WTC11 (cell line): ENCODE measurements around the gene MAML3. TPM values are rescaled to one million over a fixed set of nuclear protein-coding genes. Genes with fewer than 3 reads are reported as not detected.

Source experiments
- ATAC-seq: fragments of 200-7000 bp; cut with Tn5 transposase; 2 replicates; pipeline ENCODE4 v1.10.0; 2021; ENCODE audit warnings: mild to moderate bottlenecking, moderate library complexity
- CTCF ChIA-PET: fragments of 300-600 bp; sonication (Branson Sonifier 250); formaldehyde crosslinking; loops from one replicate; lab custom pipeline; 2021; ENCODE audit warnings: antibody characterized with exemption; lab: Charles Lee
- POLR2A ChIA-PET: fragments of 350-600 bp; sonication (Branson Sonifier 250); formaldehyde crosslinking; loops from one replicate; lab custom pipeline; 2021; ENCODE audit warnings: antibody characterized with exemption; lab: Charles Lee
- DNase-seq: peaks from one replicate; pipeline ENCODE4 v3.0.0; 2021; ENCODE audit warnings: low spot score
- H3K27ac Mint-ChIP-seq: 2 replicates; pipeline ENCODE4 v1.8.0; 2021; ENCODE audit warnings: mixed read lengths
- H3K27me3 Mint-ChIP-seq: 2 replicates; pipeline ENCODE4 v1.8.0; 2021; ENCODE audit warnings: low read depth, mild to moderate bottlenecking, moderate library complexity, mixed read lengths
- H3K36me3 Mint-ChIP-seq: 2 replicates; pipeline ENCODE4 v1.8.0; 2021; ENCODE audit warnings: mixed read lengths
- H3K4me1 Mint-ChIP-seq: 2 replicates; pipeline ENCODE4 v1.8.0; 2022; ENCODE audit warnings: mixed read lengths
- H3K4me3 Mint-ChIP-seq: 2 replicates; pipeline ENCODE4 v1.8.0; 2021; ENCODE audit warnings: mild to moderate bottlenecking, moderate library complexity, mixed read lengths
- H3K9me3 Mint-ChIP-seq: 2 replicates; pipeline ENCODE4 v1.8.0; 2021; ENCODE audit warnings: mixed read lengths
- CREB1 ChIP-seq: sonication (generic); formaldehyde crosslinking; IDR thresholded peaks from 2 replicates; pipeline ENCODE4 v1.8.0; 2023; ENCODE audit warnings: mild to moderate bottlenecking, missing genetic modification reagents
- ELF4 ChIP-seq: sonication (generic); formaldehyde crosslinking; IDR thresholded peaks from 2 replicates; pipeline ENCODE4 v1.8.1; 2022; ENCODE audit warnings: low read depth, mild to moderate bottlenecking, moderate library complexity, missing genetic modification reagents
- FOXP1 ChIP-seq: sonication (generic); formaldehyde crosslinking; IDR thresholded peaks from 2 replicates; pipeline ENCODE4 v1.8.0; 2022; ENCODE audit warnings: missing genetic modification reagents, mild to moderate bottlenecking, moderate library complexity, borderline replicate concordance
- GRHL2 ChIP-seq: fragments of 250-450 bp; sonication (Bioruptor Pico); IDR thresholded peaks from 2 replicates; pipeline ENCODE4 v1.8.0; 2022; ENCODE audit warnings: mild to moderate bottlenecking, moderate library complexity; ENCODE audit not compliant: insufficient replicate concordance, severe bottlenecking
- JAZF1 ChIP-seq: fragments of 250-450 bp; sonication (Bioruptor Pico); IDR thresholded peaks from 2 replicates; pipeline ENCODE4 v1.9.0; 2021; ENCODE audit warnings: moderate library complexity, mild to moderate bottlenecking, inconsistent platforms
- MXD4 ChIP-seq: fragments of 250-450 bp; sonication (Bioruptor Pico); IDR thresholded peaks from 2 replicates; pipeline ENCODE4 v1.8.0; 2021; ENCODE audit warnings: mild to moderate bottlenecking, moderate library complexity, borderline replicate concordance
- MYBL2 ChIP-seq: sonication (generic); formaldehyde crosslinking; IDR thresholded peaks from 2 replicates; pipeline ENCODE4 v1.8.1; 2023; ENCODE audit warnings: mild to moderate bottlenecking, moderate library complexity, missing genetic modification reagents
- NFE2L1 ChIP-seq: sonication (generic); formaldehyde crosslinking; IDR thresholded peaks from 2 replicates; pipeline ENCODE4 v1.8.1; 2023; ENCODE audit warnings: missing genetic modification reagents
- PRRX2 ChIP-seq: fragments of 250-450 bp; sonication (Bioruptor Pico); IDR thresholded peaks from 2 replicates; pipeline ENCODE4 v1.8.0; 2021; ENCODE audit warnings: mild to moderate bottlenecking
- SMAD3 ChIP-seq: sonication (generic); formaldehyde crosslinking; IDR thresholded peaks from 2 replicates; pipeline ENCODE4 v1.8.0; 2022; ENCODE audit warnings: missing genetic modification reagents, mild to moderate bottlenecking, borderline replicate concordance
- TEAD4 ChIP-seq: sonication (generic); formaldehyde crosslinking; IDR thresholded peaks from 2 replicates; pipeline ENCODE4 v1.8.0; 2022; ENCODE audit warnings: mild to moderate bottlenecking, missing genetic modification reagents
- TP53 ChIP-seq: sonication (generic); formaldehyde crosslinking; IDR thresholded peaks from 2 replicates; pipeline ENCODE4 v1.8.1; 2023; ENCODE audit warnings: mild to moderate bottlenecking, missing genetic modification reagents
- ZNF138 ChIP-seq: sonication (generic); formaldehyde crosslinking; conservative IDR thresholded peaks from 2 replicates; pipeline ENCODE4 v1.8.1; 2022; ENCODE audit warnings: mild to moderate bottlenecking, moderate library complexity, missing genetic modification reagents
- ZNF232 ChIP-seq: sonication (generic); formaldehyde crosslinking; IDR thresholded peaks from 2 replicates; pipeline ENCODE4 v1.8.0; 2022; ENCODE audit warnings: mild to moderate bottlenecking, missing genetic modification reagents
- ZNF317 ChIP-seq: sonication (generic); formaldehyde crosslinking; IDR thresholded peaks from 2 replicates; pipeline ENCODE4 v1.8.1; 2023; ENCODE audit warnings: low read depth, mild to moderate bottlenecking, moderate library complexity, missing genetic modification reagents, borderline replicate concordance
- total RNA-seq: library from RNA; stranded (reverse); gene quantifications from 3 replicates; pipeline ENCODE4 v1.2.3, GENCODE V29; 2021
- TF ChIP-seq, protein P1 (sequence below): sonication (generic); formaldehyde crosslinking; IDR thresholded peaks from 2 replicates; pipeline ENCODE4 v1.8.0; 2022; ENCODE audit warnings: missing genetic modification reagents
- TF ChIP-seq, protein P2 (sequence below): sonication (generic); formaldehyde crosslinking; IDR thresholded peaks from 2 replicates; pipeline ENCODE4 v1.8.0; 2022; ENCODE audit warnings: mild to moderate bottlenecking, missing genetic modification reagents
- TF ChIP-seq, protein P3 (sequence below): sonication (generic); formaldehyde crosslinking; IDR thresholded peaks from 2 replicates; pipeline ENCODE4 v1.8.1; 2022; ENCODE audit warnings: low read depth, missing genetic modification reagents, borderline replicate concordance
- TF ChIP-seq, protein P4 (sequence below): sonication (generic); formaldehyde crosslinking; IDR thresholded peaks from 2 replicates; pipeline ENCODE4 v1.8.0; 2023; ENCODE audit warnings: missing genetic modification reagents, mild to moderate bottlenecking, borderline replicate concordance
- TF ChIP-seq, protein P5 (sequence below): sonication (generic); formaldehyde crosslinking; IDR thresholded peaks from 2 replicates; pipeline ENCODE4 v1.8.0; 2022; ENCODE audit warnings: mild to moderate bottlenecking, missing genetic modification reagents
- TF ChIP-seq, protein P6 (sequence below): fragments of 200-600 bp; IDR thresholded peaks from 2 replicates; pipeline ENCODE4 v1.8.0; 2022; ENCODE audit warnings: antibody characterized with exemption

Gene MAML3
- total RNA-seq, 1 experiment from 2014 or later: 7.4 TPM

DNA sequence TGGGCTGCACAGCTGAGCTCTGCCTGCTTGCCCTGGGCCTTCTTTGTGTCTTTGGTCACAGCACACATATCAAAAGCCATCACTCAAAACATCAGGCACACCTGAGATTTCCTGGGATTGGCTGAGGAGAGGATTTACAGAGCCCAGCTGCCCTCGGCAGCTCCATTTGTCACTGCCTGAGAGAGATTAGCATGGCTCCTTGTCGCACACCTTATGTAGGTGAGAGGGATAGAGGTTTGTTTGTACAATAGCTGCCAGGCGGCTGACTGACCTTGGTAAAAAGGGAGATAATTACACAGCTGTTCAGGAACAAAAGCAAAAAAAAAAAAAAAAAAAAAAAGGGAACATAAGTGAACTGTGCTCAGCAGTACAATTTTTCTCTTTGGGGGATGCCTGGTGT is 425.1 kb downstream of the MAML3 start (continued):
- TF ChIP-seq, protein P1, sequence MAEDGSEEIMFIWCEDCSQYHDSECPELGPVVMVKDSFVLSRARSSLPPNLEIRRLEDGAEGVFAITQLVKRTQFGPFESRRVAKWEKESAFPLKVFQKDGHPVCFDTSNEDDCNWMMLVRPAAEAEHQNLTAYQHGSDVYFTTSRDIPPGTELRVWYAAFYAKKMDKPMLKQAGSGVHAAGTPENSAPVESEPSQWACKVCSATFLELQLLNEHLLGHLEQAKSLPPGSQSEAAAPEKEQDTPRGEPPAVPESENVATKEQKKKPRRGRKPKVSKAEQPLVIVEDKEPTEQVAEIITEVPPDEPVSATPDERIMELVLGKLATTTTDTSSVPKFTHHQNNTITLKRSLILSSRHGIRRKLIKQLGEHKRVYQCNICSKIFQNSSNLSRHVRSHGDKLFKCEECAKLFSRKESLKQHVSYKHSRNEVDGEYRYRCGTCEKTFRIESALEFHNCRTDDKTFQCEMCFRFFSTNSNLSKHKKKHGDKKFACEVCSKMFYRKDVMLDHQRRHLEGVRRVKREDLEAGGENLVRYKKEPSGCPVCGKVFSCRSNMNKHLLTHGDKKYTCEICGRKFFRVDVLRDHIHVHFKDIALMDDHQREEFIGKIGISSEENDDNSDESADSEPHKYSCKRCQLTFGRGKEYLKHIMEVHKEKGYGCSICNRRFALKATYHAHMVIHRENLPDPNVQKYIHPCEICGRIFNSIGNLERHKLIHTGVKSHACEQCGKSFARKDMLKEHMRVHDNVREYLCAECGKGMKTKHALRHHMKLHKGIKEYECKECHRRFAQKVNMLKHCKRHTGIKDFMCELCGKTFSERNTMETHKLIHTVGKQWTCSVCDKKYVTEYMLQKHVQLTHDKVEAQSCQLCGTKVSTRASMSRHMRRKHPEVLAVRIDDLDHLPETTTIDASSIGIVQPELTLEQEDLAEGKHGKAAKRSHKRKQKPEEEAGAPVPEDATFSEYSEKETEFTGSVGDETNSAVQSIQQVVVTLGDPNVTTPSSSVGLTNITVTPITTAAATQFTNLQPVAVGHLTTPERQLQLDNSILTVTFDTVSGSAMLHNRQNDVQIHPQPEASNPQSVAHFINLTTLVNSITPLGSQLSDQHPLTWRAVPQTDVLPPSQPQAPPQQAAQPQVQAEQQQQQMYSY (CRISPR knock-in tag): no peak
- TF ChIP-seq ELF4 (CRISPR knock-in tag): no peak

DNA sequence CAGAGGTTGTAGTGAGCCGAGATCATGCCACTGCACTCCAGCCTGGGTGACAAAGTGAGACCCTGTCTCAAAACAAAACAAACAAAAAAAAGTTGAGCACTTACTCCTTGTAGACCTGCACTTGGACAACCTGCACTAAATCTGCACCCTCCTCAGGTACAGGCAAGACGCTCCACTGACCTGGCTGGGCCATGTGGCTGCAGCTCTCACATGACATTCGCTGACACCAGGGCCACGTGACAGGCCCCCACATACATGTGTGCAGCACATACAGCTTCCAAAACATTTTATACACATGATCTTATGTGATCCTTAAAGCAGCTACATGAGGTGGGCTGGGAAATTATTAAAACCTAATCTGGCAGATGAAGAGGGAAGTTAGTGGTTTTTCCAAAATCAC is 425.8 kb downstream of the MAML3 start:
- ChIA-PET POLR2A (interaction anchor here (0.6 kb wide), 1 partner anchor 61 kb away, joined by 3 read pairs; no protein-coding TSS in a partner anchor), CTCF (interaction anchor here (1.1 to 1.8 kb wide), 3 partner anchors 29 to 72 kb away, joined by 3 to 5 read pairs (median 3); no protein-coding TSS in a partner anchor)

DNA sequence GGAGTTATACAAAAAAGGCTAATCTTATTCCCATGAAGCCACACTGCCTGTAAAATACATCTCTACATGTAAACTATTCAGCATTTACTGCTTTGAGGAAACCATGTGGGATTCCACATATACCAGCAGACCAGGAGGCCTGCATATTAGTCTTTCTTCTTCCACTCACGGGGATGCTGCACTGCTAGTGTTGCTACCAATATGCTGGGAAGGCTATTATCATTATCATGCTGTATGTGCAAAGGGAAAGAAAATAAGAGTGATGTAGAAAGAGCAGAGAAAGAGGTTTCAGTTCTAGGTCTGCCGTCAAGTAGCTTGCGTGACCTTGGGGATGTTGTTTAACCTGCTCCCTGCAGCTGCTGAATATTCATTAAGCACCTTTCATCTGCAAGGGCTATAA is 427.4 kb downstream of the MAML3 start:
- POLR2A ChIA-PET: no interaction called here
- no peak for DNase-seq
- H3K27ac Mint-ChIP-seq: no peak overlapping the region
- no peaks in the 10 kb centered on the region; the same call in 1 of the 2 replicates for H3K27me3 Mint-ChIP-seq
- H3K9me3 Mint-ChIP-seq: no peaks in the 10 kb centered on the region
- peaks cover 6% of the 10 kb centered on the region for H3K4me1 Mint-ChIP-seq
- no peak for ATAC-seq
- no peak overlapping the region for H3K4me3 Mint-ChIP-seq
- CTCF ChIA-PET: no interaction called here
- H3K36me3 Mint-ChIP-seq: no peaks in the 10 kb centered on the region
- no peak for TF ChIP-seq MYBL2 (CRISPR knock-in tag)
- TF ChIP-seq FOXP1 (CRISPR knock-in tag): no peak
- no peak for TF ChIP-seq TP53 (CRISPR knock-in tag)
- no peak for TF ChIP-seq MXD4 (CRISPR knock-in tag)
- TF ChIP-seq GRHL2 (CRISPR knock-in tag): no peak
- TF ChIP-seq NFE2L1 (CRISPR knock-in tag): no peak
- TF ChIP-seq, protein P2, sequence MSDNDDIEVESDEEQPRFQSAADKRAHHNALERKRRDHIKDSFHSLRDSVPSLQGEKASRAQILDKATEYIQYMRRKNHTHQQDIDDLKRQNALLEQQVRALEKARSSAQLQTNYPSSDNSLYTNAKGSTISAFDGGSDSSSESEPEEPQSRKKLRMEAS (CRISPR knock-in tag): no peak
- TF ChIP-seq PRRX2 (CRISPR knock-in tag): no peak
- no peak for TF ChIP-seq ZNF138 (CRISPR knock-in tag)
- TF ChIP-seq, protein P3, sequence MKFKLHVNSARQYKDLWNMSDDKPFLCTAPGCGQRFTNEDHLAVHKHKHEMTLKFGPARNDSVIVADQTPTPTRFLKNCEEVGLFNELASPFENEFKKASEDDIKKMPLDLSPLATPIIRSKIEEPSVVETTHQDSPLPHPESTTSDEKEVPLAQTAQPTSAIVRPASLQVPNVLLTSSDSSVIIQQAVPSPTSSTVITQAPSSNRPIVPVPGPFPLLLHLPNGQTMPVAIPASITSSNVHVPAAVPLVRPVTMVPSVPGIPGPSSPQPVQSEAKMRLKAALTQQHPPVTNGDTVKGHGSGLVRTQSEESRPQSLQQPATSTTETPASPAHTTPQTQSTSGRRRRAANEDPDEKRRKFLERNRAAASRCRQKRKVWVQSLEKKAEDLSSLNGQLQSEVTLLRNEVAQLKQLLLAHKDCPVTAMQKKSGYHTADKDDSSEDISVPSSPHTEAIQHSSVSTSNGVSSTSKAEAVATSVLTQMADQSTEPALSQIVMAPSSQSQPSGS (CRISPR knock-in tag): no peak
- no peak for TF ChIP-seq TEAD4 (CRISPR knock-in tag)
- TF ChIP-seq ZNF232 (CRISPR knock-in tag): no peak
- TF ChIP-seq, protein P4, sequence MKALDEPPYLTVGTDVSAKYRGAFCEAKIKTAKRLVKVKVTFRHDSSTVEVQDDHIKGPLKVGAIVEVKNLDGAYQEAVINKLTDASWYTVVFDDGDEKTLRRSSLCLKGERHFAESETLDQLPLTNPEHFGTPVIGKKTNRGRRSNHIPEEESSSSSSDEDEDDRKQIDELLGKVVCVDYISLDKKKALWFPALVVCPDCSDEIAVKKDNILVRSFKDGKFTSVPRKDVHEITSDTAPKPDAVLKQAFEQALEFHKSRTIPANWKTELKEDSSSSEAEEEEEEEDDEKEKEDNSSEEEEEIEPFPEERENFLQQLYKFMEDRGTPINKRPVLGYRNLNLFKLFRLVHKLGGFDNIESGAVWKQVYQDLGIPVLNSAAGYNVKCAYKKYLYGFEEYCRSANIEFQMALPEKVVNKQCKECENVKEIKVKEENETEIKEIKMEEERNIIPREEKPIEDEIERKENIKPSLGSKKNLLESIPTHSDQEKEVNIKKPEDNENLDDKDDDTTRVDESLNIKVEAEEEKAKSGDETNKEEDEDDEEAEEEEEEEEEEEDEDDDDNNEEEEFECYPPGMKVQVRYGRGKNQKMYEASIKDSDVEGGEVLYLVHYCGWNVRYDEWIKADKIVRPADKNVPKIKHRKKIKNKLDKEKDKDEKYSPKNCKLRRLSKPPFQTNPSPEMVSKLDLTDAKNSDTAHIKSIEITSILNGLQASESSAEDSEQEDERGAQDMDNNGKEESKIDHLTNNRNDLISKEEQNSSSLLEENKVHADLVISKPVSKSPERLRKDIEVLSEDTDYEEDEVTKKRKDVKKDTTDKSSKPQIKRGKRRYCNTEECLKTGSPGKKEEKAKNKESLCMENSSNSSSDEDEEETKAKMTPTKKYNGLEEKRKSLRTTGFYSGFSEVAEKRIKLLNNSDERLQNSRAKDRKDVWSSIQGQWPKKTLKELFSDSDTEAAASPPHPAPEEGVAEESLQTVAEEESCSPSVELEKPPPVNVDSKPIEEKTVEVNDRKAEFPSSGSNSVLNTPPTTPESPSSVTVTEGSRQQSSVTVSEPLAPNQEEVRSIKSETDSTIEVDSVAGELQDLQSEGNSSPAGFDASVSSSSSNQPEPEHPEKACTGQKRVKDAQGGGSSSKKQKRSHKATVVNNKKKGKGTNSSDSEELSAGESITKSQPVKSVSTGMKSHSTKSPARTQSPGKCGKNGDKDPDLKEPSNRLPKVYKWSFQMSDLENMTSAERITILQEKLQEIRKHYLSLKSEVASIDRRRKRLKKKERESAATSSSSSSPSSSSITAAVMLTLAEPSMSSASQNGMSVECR (CRISPR knock-in tag): no peak

More for the DNA sequence above, 425.8 kb downstream of the MAML3 start:
- peaks cover 6% of the 10 kb centered on the region for H3K4me1 Mint-ChIP-seq
- no peaks in the 10 kb centered on the region for H3K36me3 Mint-ChIP-seq
- no peak overlapping the region; the same call in 1 of the 2 replicates for H3K27ac Mint-ChIP-seq
- TF ChIP-seq CREB1 (CRISPR knock-in tag) (no peak), JAZF1 (no peak), SMAD3 (CRISPR knock-in tag) (no peak), ZNF317 (CRISPR knock-in tag) (no peak)
- TF ChIP-seq, protein P5, sequence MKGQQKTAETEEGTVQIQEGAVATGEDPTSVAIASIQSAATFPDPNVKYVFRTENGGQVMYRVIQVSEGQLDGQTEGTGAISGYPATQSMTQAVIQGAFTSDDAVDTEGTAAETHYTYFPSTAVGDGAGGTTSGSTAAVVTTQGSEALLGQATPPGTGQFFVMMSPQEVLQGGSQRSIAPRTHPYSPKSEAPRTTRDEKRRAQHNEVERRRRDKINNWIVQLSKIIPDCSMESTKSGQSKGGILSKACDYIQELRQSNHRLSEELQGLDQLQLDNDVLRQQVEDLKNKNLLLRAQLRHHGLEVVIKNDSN: no peak
- TF ChIP-seq, protein P6, sequence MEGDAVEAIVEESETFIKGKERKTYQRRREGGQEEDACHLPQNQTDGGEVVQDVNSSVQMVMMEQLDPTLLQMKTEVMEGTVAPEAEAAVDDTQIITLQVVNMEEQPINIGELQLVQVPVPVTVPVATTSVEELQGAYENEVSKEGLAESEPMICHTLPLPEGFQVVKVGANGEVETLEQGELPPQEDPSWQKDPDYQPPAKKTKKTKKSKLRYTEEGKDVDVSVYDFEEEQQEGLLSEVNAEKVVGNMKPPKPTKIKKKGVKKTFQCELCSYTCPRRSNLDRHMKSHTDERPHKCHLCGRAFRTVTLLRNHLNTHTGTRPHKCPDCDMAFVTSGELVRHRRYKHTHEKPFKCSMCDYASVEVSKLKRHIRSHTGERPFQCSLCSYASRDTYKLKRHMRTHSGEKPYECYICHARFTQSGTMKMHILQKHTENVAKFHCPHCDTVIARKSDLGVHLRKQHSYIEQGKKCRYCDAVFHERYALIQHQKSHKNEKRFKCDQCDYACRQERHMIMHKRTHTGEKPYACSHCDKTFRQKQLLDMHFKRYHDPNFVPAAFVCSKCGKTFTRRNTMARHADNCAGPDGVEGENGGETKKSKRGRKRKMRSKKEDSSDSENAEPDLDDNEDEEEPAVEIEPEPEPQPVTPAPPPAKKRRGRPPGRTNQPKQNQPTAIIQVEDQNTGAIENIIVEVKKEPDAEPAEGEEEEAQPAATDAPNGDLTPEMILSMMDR: no peak
- TF ChIP-seq, all 79 proteins: peak for 0
- no peak overlapping the region for H3K4me3 Mint-ChIP-seq
- no peaks in the 10 kb centered on the region; the same call in 1 of the 2 replicates for H3K27me3 Mint-ChIP-seq
- DNase-seq (no peak), ATAC-seq (no peak)
- no peaks in the 10 kb centered on the region for H3K9me3 Mint-ChIP-seq
